GM12865 (cell line): ENCODE data around the gene ANKRD29.

Source experiments
- DNase-seq: peaks from one replicate; pipeline ENCODE4 v3.0.0; 2010; ENCODE audit warnings: low read depth
- H3K4me3 ChIP-seq: 2 replicates; pipeline ENCODE4 v1.5.1; 2011; ENCODE audit warnings: mild to moderate bottlenecking, low read depth, low read length, control low read depth
- CTCF ChIP-seq: IDR thresholded peaks from 2 replicates; pipeline ENCODE4 v1.5.1; 2011; ENCODE audit warnings: low read length, control low read depth, low read depth, inconsistent platforms; ENCODE audit not compliant: insufficient read depth; ENCODE audit errors: missing control alignments

ANKRD29 gene

GRCh38 chr18:23694637-23695430, 32.1 kb upstream of the ANKRD29 start:
- no peak overlapping the region for H3K4me3 ChIP-seq
- no peak for TF ChIP-seq CTCF
- no peak for DNase-seq

GRCh38 chr18:23693846-23694245, 31.1 kb upstream of the ANKRD29 start:
- DNase-seq: no peak
- no peak for TF ChIP-seq CTCF
- H3K4me3 ChIP-seq: no peak overlapping the region

- DNase-seq: no peak
- H3K4me3 ChIP-seq: no peak overlapping the region
- TF ChIP-seq CTCF: no peak
Measured at GRCh38 chr18:23690505-23691068, 27.9 kb upstream of the ANKRD29 start.

- H3K4me3 ChIP-seq: peak overlapping the region; percentile 28
- no peak for TF ChIP-seq CTCF
- no peak for DNase-seq
Measured at GRCh38 chr18:23689616-23690504, 27.1 kb upstream of the ANKRD29 start.

GRCh38 chr18:23689031-23689615, 26.4 kb upstream of the ANKRD29 start, which contains the start of gene LAMA3:
LAMA3 (plus strand) TSS chr18:23689453; CDS start chr18:23689684, 231 bp downstream.
- peak within 1 kb of the TSS; percentile 28 for H3K4me3 ChIP-seq
- DNase-seq: no peak
- no peak for TF ChIP-seq CTCF

GRCh38 chr18:23688528-23688927, 25.8 kb upstream of the ANKRD29 start:
- no peak overlapping the region for H3K4me3 ChIP-seq
- DNase-seq: no peak
- TF ChIP-seq CTCF: no peak
